Panc1 (cell line): Measurements from ENCODE around the gene TET3. TPM values are rescaled to one million over a fixed set of nuclear protein-coding genes. Genes with fewer than 3 reads are reported as not detected.

Source experiments
- ATAC-seq: fragments of 200-7000 bp; cut with Tn5 transposase; 2 replicates; pipeline ENCODE4 v1.9.1; 2020; ENCODE audit warnings: mild to moderate bottlenecking, moderate library complexity
- BruUV-seq: library from RNA; stranded (reverse); fragments of 400-500 nt; replicated peaks from 2 replicates; lab custom pipeline; 2021; lab: Mats Ljungman, UMichigan
- CTCF ChIA-PET: fragments of 300-600 bp; sonication (Branson Sonifier 250); formaldehyde crosslinking; loops from one replicate; lab custom pipeline; 2022; ENCODE audit warnings: antibody characterized with exemption; lab: Charles Lee
- POLR2A ChIA-PET: fragments of 300-600 bp; sonication (Branson Sonifier 250); formaldehyde crosslinking; loops from one replicate; lab custom pipeline; 2022; ENCODE audit warnings: antibody characterized with exemption; lab: Charles Lee
- DNase-seq: peaks from one replicate; pipeline ENCODE4 v3.0.0-alpha.2; 2010; ENCODE audit warnings: low read depth, low spot score
- H3K27ac ChIP-seq: 2 replicates; pipeline ENCODE4 v1.5.1; 2011; ENCODE audit warnings: mild to moderate bottlenecking, low read length, inconsistent platforms
- H3K27me3 ChIP-seq: fragments of 200-500 bp; sonication (Bioruptor generic); 2 replicates; pipeline ENCODE4 v1.6.0; 2014; ENCODE audit warnings: low read length, inconsistent platforms; ENCODE audit not compliant: control insufficient read depth, insufficient read depth
- H3K36me3 ChIP-seq: fragments of 200-500 bp; sonication (Bioruptor generic); 2 replicates; pipeline ENCODE4 v1.5.1; 2014; ENCODE audit warnings: inconsistent platforms, mild to moderate bottlenecking, low read length, moderate library complexity; ENCODE audit not compliant: control insufficient read depth, insufficient read depth
- H3K4me1 ChIP-seq: 2 replicates; pipeline ENCODE4 v1.5.1; 2011; ENCODE audit warnings: inconsistent platforms, mild to moderate bottlenecking, low read length, moderate library complexity; ENCODE audit not compliant: control insufficient read depth, insufficient read depth
- H3K4me3 ChIP-seq, 2 experiments: 2 replicates each; pipeline ENCODE4 v1.5.1; 2011 to 2012; ENCODE audit warnings: low read depth in 2 of 2, low read length in 2 of 2, mild to moderate bottlenecking in 2 of 2, inconsistent platforms in 1 of 2, moderate library complexity in 1 of 2
- H3K9me3 ChIP-seq: fragments of 200-500 bp; sonication (Bioruptor generic); 2 replicates; pipeline ENCODE4 v1.5.1; 2014; ENCODE audit warnings: low read depth, mild to moderate bottlenecking, inconsistent platforms, low read length, moderate library complexity; ENCODE audit not compliant: control insufficient read depth, insufficient read depth
- CTCF ChIP-seq: fragments of 450-650 bp; IDR thresholded peaks from 2 replicates; pipeline ENCODE4 v1.5.1; 2017; ENCODE audit warnings: mild to moderate bottlenecking
- POLR2AphosphoS5 ChIP-seq: IDR thresholded peaks from 2 replicates; pipeline ENCODE4 v1.6.1; 2012; ENCODE audit warnings: mild to moderate bottlenecking, low read depth, low read length, moderate library complexity
- SIN3A ChIP-seq: IDR thresholded peaks from 2 replicates; pipeline ENCODE4 v1.6.1; 2012; ENCODE audit warnings: low read depth, mild to moderate bottlenecking, low read length, moderate library complexity, borderline replicate concordance; ENCODE audit not compliant: insufficient read depth
- TCF7L2 ChIP-seq: IDR thresholded peaks from 2 replicates; pipeline ENCODE4 v1.6.1; 2011; ENCODE audit warnings: mild to moderate bottlenecking, low read depth, low read length, inconsistent platforms
- in situ Hi-C: cut with HindIII; loops from 2 replicates; pipeline ENCODE4 v1.10.0; 2016; ENCODE audit warnings: low sequenced_read_pairs, low pct_unique_long_range_greater_than_20kb
- intact Hi-C: fragments of 100-400 bp; cut with micrococcal nuclease; formaldehyde crosslinking; loops from one replicate; pipeline ENCODE4 v1.10.0; 2022; ENCODE audit not compliant: unreplicated experiment
- total RNA-seq: library from RNA; stranded (reverse); gene quantifications from one replicate; pipeline ENCODE4 v1.2.1, GENCODE V29; 2021; ENCODE audit not compliant: unreplicated experiment
- TF ChIP-seq, protein P1 (sequence below), 2 experiments: IDR thresholded peaks; 2 replicates each; pipeline ENCODE4 v1.6.1; 2011 to 2012; ENCODE audit warnings: low read depth in 2 of 2, control low read depth in 1 of 2, low read length in 1 of 2, mild to moderate bottlenecking in 1 of 2, moderate library complexity in 1 of 2; ENCODE audit not compliant: insufficient read depth in 1 of 2

Gene TET3
- total RNA-seq, 1 experiment from 2014 or later = 13.1 TPM

DNA sequence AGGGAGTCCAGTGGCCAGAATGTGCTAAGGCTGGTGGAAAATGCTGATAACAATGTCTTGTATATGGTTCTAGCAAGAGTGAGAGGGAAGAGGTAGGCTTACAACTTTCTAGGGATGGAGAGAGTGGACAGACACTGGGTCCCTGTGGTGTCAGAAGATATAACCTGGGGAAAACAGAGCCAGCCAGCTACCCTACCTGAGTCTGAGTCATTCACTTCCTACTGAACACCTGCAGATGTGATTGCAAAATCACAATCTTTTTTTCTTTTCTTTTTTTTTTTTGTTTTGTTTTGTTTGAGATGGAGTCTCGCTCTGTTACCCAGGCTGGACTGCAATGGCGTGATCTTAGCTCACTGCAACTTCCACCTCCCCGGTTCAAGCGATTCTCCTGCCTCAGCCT, 7.3 kb downstream of the TET3 start:
- intact Hi-C loops = no loop called here
- Histone ChIP-seq H3K27me3 (no peaks in the 10 kb centered on the region), H3K4me3 (no peak overlapping the region), H3K9me3 (no peaks in the 10 kb centered on the region), H3K4me1 (peaks cover 14% of the 10 kb centered on the region), H3K27ac (no peak overlapping the region), H3K36me3 (no peaks in the 10 kb centered on the region)
- ChIA-PET POLR2A (no interaction called here), CTCF (no interaction called here)
- ATAC-seq (no peak), DNase-seq (no peak)
- BruUV-seq = no TSS peak
- in situ Hi-C loops = no loop called here
- TF ChIP-seq CTCF = no peak
- no peak for TF ChIP-seq POLR2AphosphoS5
- TF ChIP-seq SIN3A = no peak
- no peak for TF ChIP-seq TCF7L2
- TF ChIP-seq, protein P1, sequence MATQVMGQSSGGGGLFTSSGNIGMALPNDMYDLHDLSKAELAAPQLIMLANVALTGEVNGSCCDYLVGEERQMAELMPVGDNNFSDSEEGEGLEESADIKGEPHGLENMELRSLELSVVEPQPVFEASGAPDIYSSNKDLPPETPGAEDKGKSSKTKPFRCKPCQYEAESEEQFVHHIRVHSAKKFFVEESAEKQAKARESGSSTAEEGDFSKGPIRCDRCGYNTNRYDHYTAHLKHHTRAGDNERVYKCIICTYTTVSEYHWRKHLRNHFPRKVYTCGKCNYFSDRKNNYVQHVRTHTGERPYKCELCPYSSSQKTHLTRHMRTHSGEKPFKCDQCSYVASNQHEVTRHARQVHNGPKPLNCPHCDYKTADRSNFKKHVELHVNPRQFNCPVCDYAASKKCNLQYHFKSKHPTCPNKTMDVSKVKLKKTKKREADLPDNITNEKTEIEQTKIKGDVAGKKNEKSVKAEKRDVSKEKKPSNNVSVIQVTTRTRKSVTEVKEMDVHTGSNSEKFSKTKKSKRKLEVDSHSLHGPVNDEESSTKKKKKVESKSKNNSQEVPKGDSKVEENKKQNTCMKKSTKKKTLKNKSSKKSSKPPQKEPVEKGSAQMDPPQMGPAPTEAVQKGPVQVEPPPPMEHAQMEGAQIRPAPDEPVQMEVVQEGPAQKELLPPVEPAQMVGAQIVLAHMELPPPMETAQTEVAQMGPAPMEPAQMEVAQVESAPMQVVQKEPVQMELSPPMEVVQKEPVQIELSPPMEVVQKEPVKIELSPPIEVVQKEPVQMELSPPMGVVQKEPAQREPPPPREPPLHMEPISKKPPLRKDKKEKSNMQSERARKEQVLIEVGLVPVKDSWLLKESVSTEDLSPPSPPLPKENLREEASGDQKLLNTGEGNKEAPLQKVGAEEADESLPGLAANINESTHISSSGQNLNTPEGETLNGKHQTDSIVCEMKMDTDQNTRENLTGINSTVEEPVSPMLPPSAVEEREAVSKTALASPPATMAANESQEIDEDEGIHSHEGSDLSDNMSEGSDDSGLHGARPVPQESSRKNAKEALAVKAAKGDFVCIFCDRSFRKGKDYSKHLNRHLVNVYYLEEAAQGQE (IDR thresholded peaks at IDR 0.05; ENCODE audit: insufficient read depth in 1 of 2, low read depth in 2 of 2, low read length in 1 of 2) = no peak

- intact Hi-C loops = no loop called here
- H3K27ac ChIP-seq = no peak overlapping the region
- ChIA-PET POLR2A (no interaction called here), CTCF (no interaction called here)
- H3K4me3 ChIP-seq = no peak overlapping the region
- H3K9me3 ChIP-seq = no peaks in the 10 kb centered on the region
- no TSS peak for BruUV-seq
- H3K4me1 ChIP-seq = peaks cover 3% of the 10 kb centered on the region
- H3K27me3 ChIP-seq = no peaks in the 10 kb centered on the region
- no peak for TF ChIP-seq POLR2AphosphoS5
- no peak for TF ChIP-seq TCF7L2
- TF ChIP-seq, protein P1 (IDR thresholded peaks at IDR 0.05; ENCODE audit: insufficient read depth in 1 of 2, low read depth in 2 of 2, low read length in 1 of 2) = no peak
- no peak for TF ChIP-seq CTCF
- no peak for TF ChIP-seq SIN3A
- no peaks in the 10 kb centered on the region for H3K36me3 ChIP-seq
- in situ Hi-C loops = no loop called here
- ATAC-seq = no peak
- no peak for DNase-seq
Measured at GRCh38 chr2:73993376-73993775, 8.7 kb downstream of the TET3 start.
